ENCODE results near the gene AP4S1. TPM values are rescaled to one million over a fixed set of nuclear protein-coding genes. Genes with fewer than 3 reads are reported as not detected.

AP4S1 gene
- total RNA-seq, 1 donor from 2014 or later = 4.2 TPM

GRCh38 chr14:31010935-31011334 is 14.5 kb upstream of the AP4S1 start:
- intact Hi-C loops (cut with DNase I) = no loop called here

GRCh38 chr14:31013841-31014240 is 11.6 kb upstream of the AP4S1 start:
- no peaks in the 10 kb centered on the region for H3K27me3 ChIP-seq
- DNase-seq (ENCODE audit: low spot score in 2 of 2) = no peak
- peaks cover 0 to 2% of the 10 kb centered on the region in 2 donors for H3K4me1 ChIP-seq
- TF ChIP-seq CTCF (IDR thresholded peaks at IDR 0.05) = no peak
- H3K36me3 ChIP-seq = peaks cover 0 to 9% of the 10 kb centered on the region in 2 donors
- no peak overlapping the region for H3K4me3 ChIP-seq
- no peaks in the 10 kb centered on the region for H3K9me3 ChIP-seq
- intact Hi-C loops (cut with DNase I) = no loop called here
- H3K27ac ChIP-seq = no peak overlapping the region

More at GRCh38 chr14:31010935-31011334, 14.5 kb upstream of the AP4S1 start:
- TF ChIP-seq CTCF (IDR thresholded peaks at IDR 0.05) = no peak
- H3K9me3 ChIP-seq = no peaks in the 10 kb centered on the region
- H3K4me3 ChIP-seq = no peak overlapping the region
- H3K27me3 ChIP-seq = no peaks in the 10 kb centered on the region
- H3K36me3 ChIP-seq = peaks cover 0 to 15% of the 10 kb centered on the region in 2 donors
- no peak for DNase-seq (ENCODE audit: low spot score in 2 of 2)
- no peaks in the 10 kb centered on the region for H3K4me1 ChIP-seq
- no peak overlapping the region for H3K27ac ChIP-seq

GRCh38 chr14:31018057-31018645 is 7.3 kb upstream of the AP4S1 start:
- Histone ChIP-seq H3K27ac (no peak overlapping the region), H3K36me3 (no peaks in the 10 kb centered on the region), H3K4me1 (peaks cover 0 to 5% of the 10 kb centered on the region in 2 donors), H3K9me3 (no peaks in the 10 kb centered on the region), H3K4me3 (no peak overlapping the region), H3K27me3 (no peaks in the 10 kb centered on the region)
- TF ChIP-seq CTCF (IDR thresholded peaks at IDR 0.05) = no peak
- no peak for DNase-seq (ENCODE audit: low spot score in 2 of 2)
- intact Hi-C loops (cut with DNase I) = no loop called here

GRCh38 chr14:31020834-31021575 is 4.4 kb upstream of the AP4S1 start:
- H3K4me3 ChIP-seq = no peak overlapping the region
- peaks cover 0 to 16% of the 10 kb centered on the region in 2 donors for H3K4me1 ChIP-seq
- no peaks in the 10 kb centered on the region for H3K36me3 ChIP-seq
- H3K9me3 ChIP-seq = no peaks in the 10 kb centered on the region
- no peak for TF ChIP-seq CTCF (IDR thresholded peaks at IDR 0.05)
- H3K27ac ChIP-seq = no peak overlapping the region
- DNase-seq (ENCODE audit: low spot score in 2 of 2) = no peak
- no peaks in the 10 kb centered on the region for H3K27me3 ChIP-seq
- intact Hi-C loops (cut with DNase I) = no loop called here

GRCh38 chr14:31021576-31021949 is 3.9 kb upstream of the AP4S1 start:
- Histone ChIP-seq H3K4me3 (no peak overlapping the region), H3K27ac (no peak overlapping the region), H3K4me1 (peaks cover 0 to 16% of the 10 kb centered on the region in 2 donors), H3K9me3 (no peaks in the 10 kb centered on the region), H3K36me3 (no peaks in the 10 kb centered on the region), H3K27me3 (no peaks in the 10 kb centered on the region)
- intact Hi-C loops (cut with DNase I) = no loop called here
- no peak for TF ChIP-seq CTCF (IDR thresholded peaks at IDR 0.05)
- DNase-seq (ENCODE audit: low spot score in 2 of 2) = no peak

Data from ascending aorta (tissue), 2 donors.